ENCODE measurements around the gene REV1. TPM values are rescaled to one million over a fixed set of nuclear protein-coding genes. Genes with fewer than 3 reads are reported as not detected.

Gene REV1
- total and polyA plus RNA-seq, 9 of the 15 experiments (the other 6 are each of a cell fraction or from before 2014, with no cell fraction given) = 12.8 to 54.4 (median 29.6) TPM

DNA sequence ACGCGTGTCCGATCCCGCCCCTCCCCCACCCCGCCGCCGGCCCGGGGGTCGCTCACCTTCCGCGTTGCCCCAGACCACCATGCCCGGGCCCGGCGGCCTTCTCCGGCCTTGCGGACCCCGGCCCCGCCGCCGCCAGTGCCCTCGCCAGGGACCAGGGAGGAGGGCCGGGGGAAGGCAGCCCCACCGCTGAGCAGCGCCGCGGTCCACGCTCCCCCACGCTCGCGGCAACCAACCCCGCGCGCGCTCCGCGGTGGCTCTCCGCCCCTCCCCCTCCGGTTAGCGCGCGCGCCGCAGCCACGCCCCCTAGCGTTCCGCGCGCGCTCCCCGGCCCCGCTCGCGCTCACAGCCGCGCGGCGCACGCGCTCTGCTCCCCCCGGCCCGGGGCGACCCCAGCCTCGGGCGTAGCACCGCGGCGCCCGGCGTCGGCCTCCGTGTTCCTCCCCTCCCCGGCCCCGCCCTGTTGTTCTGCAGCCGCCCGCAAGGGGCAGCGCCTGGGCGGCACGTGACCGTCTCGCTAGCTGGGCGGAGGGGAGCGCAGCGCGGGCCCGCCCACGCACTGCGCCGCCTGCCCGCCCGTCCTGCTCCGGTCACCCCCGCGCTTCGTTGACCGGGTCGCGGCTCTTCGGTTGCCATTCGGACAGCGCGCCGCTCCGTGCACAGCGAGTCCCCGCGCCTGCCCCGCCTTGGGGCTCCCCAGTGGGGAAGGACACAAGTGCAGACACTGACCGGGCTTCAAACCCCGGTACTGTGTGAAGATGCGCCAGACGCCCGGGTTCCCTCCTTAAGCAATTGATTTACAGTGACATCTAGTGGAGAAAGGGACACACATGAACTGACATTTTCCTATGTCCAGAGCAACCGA is at the start of gene REV1 (continued):
- TF ChIP-seq ZNF407 (IDR thresholded peaks at IDR 0.05; ENCODE audit: low read depth) (no peak), ZBTB17 (CRISPR knock-in tag; IDR thresholded peaks at IDR 0.05) (peak; percentile 74), ZNF175 (CRISPR knock-in tag; IDR thresholded peaks at IDR 0.05; ENCODE audit: low read depth) (0 out of 2 replicates have a peak, but pooled peaks have one; percentile 47), KLF13 (tag; IDR thresholded peaks at IDR 0.05; ENCODE audit: borderline replicate concordance, low read depth) (peak; percentile 90), TFAM (CRISPR knock-in tag; conservative IDR thresholded peaks at IDR 0.05) (no peak), BCL6 (CRISPR knock-in tag; IDR thresholded peaks at IDR 0.05) (no peak), CEBPZ (IDR thresholded peaks at IDR 0.05; ENCODE audit: borderline replicate concordance, low read depth, low read length) (no peak), MYC (IDR thresholded peaks at IDR 0.05; ENCODE audit: low read depth, low read length) (peak; percentile 89), MYC (CRISPR knock-in tag; IDR thresholded peaks at IDR 0.05; ENCODE audit: borderline replicate concordance, low read depth) (no peak), VEZF1 (CRISPR knock-in tag; IDR thresholded peaks at IDR 0.05) (peak; percentile 97), RB1 (IDR thresholded peaks at IDR 0.05; ENCODE audit: low read depth) (peak; percentile 96)
- TF ChIP-seq, protein P1, sequence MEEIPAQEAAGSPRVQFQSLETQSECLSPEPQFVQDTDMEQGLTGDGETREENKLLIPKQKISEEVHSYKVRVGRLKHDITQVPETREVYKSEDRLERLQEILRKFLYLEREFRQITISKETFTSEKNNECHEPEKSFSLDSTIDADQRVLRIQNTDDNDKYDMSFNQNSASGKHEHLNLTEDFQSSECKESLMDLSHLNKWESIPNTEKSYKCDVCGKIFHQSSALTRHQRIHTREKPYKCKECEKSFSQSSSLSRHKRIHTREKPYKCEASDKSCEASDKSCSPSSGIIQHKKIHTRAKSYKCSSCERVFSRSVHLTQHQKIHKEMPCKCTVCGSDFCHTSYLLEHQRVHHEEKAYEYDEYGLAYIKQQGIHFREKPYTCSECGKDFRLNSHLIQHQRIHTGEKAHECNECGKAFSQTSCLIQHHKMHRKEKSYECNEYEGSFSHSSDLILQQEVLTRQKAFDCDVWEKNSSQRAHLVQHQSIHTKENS (CRISPR knock-in tag; IDR thresholded peaks at IDR 0.05) = no peak
